ENCODE results near the gene PCYT2.
"Not testable (repeated sequence)": the region's sequence is repeated elsewhere in the genome, so short reads cannot be mapped to it uniquely, and the experiment has no call there.

Gene PCYT2

DNA sequence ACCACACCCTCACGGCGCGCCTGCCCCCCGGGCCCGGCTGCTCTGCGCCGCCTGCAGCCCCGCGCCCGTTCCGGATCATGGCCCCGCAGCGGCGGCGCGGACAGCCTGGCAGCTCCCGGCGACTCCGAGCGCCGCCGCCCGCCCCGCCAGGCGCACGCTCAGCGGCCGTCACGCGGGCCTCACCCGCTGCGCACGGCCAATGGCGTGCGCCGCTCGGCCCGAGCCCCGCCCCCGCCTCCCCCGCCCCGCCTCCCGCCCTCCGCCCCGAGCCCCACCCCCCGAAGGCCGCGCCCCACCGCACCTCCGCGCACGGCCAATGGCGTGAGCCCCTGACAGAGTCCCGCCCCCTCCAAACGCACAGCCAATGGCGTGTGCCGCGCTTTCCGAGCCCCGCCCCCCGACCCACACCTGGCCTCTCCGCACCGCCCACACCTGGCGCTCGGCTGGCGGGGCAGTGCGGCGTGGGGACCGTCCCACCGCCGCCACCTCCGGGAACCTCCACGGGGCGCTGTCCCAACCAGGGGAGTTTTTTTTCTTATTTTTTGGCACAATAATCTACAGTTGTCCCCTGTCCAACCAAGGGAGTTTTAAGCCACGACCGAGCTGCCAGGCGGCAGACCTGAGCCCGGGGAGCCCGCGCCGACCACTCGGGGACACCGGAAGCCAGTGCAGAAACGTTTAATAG, at the start of gene PCYT2:
PCYT2 (minus strand) TSS at position 123 of the 685 bp plus-strand sequence; CDS start at position 79, 44 bp downstream.
- DNase-seq: peak; percentile 85

GRCh38 chr17:81960130-81960958, 49.1 kb upstream of the PCYT2 start:
- DNase-seq: no peak

DNA sequence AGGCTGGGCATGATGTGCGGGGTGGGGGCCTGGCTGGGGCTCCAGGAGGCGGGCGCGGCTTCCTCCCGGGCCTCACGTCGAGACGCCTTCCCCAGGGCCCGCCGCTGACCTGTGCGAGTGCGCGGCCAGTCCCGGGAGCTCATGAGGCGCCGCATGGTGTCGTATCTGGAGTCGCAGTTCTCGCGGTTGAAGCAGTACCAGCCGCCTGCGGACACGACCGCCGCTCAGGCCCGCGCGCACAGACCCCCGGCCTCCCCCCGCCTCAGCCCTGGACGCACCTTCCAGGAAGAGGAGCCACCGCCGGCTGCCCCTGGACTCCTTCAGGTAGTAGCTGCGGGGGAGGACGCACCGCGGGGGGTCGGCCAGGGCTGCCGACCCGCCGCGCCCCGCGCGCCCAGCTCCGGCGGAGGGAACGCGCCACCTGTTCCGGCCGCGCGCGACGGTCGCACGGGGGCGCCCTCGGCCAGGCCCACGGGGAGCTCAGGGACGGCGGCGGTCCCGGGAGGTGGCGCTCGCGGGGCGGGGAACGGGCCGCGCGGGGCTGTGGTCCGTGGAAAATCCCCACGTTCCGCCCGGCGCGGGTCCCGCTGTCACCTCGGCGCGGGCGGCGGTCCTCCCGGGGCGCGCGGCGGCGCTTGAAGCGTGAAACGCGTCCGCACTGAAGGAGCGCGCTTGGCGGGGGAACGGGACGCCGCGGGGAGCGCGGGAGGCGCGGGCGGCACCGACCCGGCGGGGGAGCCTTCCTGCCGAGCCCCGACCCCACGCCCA, 48.3 kb upstream of the PCYT2 start:
- DNase-seq: peak; percentile 27

DNA sequence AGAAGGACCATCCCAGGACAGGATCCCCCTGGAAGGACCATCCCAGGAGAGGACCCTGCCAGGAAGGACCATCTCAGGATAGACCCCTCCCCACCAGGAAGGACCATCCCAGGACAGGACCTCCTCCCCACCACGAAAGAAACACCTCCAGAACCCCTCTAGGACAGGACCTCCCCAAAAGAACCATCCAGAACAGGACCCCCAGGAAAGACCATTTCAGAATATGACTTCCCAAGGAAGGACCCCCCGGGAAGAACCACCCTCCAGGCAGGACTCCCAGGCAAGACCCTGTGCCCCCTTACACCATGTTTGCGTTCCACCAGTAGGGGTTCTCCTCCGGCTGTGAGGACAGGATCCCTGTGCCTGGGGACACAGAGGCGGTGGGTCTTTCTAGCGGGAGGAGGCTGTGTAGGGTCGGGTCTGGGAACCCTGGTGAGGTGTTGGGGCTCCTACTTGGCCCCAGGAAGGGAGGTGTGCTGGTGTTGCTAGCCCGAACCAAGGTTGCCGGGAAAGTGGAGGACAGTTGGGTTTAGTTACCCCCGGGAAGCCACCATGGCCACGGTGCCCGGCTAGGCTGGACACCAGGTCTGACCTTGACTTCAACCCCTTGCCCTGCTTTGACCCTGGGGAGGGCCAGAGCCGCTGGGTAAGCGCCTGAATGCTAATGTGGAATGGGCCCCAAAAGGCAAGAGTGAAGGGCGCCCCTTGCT, 47.6 kb upstream of the PCYT2 start:
- DNase-seq: no peak

DNA sequence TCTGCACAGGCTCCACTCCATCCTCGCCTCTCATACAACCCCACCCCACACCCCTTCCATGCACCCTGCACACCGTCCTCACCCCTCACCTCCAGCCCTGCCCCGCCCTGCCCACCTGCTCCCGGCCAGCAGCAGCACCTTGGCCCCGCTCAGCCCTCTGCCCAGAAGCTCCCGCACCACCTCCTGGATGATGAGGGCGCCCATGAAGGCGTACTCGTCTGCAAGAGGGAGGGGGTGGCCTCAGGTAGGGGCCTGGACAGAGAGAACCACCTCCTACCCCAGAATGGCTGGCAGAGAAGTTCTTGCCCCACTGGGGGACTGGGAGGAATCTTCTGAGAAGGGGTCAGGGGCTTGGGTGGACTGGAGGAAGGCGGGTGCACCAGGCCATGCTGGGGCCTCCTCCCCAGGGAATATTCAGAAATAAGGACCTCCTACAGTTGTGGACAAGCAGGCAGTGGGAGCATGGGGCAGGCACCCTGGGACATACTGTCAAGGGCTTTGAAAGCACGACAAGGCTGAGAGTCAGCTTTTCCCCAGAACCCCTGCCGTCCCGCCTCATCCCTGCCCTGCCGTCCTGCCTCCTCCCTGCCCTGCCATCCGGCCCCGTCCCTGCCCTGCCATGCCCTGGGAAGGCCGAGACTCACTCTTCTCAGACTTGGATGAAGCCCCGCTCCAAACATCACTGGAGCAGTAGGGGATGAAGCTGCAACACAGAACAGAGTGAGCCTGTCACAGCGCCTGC, 46.7 kb upstream of the PCYT2 start:
- no peak for DNase-seq

GRCh38 chr17:81956607-81957589, 45.7 kb upstream of the PCYT2 start:
- no peak for DNase-seq

DNA sequence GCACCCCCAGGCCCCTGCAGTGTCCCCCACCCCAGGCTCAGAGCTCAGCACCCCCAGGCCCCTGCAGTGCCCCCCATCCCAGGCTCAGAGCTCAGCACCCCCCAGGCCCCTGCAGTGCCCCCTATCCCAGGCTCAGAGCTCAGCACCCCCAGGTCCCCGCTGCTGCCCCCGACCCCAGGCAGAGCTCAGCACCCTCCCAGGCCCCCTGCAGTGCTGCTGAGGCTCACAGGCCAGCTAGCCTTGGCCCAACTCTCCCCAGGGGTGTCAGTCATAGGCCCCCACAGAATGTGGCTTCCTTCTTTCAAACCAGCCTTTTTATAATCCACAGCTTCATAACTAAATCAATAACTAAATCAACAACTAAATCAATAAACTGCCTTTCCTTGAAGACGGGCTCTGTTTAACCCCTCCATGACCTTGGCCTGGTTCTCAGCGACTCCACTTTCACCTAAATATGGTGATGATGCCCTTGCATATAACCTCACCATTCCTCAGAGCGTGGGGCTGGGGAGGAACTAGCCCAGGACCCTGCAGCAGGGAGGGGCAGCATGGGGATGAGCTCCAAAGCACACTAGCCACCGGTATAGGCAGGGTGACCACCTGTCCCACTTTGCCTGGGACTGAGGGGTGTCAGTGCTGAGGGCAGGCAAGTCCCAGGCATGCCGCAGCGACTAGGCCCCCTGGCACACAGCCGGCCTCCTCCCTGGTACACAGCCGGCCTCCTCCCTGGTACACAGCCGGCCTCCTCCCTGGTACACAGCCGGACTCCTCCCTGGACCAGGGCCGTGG, 44.8 kb upstream of the PCYT2 start:
- no peak for DNase-seq

DNA sequence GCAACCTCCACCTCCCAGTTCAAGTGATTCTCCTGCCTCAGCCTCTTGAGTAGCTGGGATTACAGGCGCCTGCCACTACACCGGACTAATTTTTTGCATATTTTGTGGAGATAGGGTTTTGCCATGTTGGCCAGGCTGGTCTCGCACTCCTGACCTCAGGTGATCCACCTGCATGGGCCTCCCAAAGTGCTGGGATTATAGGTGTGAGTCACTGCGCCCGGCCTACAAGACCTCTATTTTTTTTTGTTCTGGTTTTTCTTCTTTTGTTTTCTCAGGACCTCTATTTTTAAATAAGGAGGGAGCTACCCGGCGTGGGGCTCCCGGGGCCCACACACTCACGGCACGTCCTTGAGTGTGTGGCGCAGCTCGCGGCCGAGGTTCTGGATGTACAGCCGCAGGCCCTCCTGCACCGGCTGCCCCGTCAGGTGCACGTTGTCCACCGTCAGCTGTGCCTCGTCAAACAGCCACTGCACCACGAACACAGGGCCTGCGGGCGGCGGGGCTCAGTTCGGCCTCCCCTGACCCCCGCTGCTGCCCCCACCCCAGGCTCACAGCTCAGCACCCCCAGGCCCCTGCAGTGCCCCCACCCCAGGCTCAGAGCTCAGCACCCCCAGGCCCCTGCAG, 44.0 kb upstream of the PCYT2 start:
- DNase-seq: no peak

- no peak for DNase-seq
Measured at GRCh38 chr17:81954131-81955057, 43.2 kb upstream of the PCYT2 start.

DNA sequence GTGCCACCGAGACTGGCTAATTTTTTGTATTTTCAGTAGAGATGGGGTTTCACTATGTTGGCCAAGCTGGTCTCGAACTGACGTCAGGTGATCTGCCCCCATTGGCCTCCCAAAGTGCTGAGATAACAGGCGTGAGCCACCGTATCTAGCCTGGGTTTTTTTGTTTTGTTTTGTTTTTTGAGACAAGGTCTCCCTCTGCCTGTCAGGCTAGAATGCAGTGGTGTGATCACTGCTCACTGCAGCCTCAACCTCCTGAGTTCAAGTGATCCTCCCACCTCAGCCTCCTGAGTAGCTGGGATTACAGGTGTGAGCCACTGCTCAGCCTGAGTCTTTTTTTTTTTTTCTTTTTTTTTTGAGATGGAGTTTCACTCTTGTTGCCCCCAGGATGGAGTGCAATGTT, 42.2 kb upstream of the PCYT2 start:
- DNase-seq: not testable (repeated sequence)

- DNase-seq: no peak
Measured at GRCh38 chr17:81952792-81953228, 41.6 kb upstream of the PCYT2 start.

- DNase-seq: no peak
Measured at GRCh38 chr17:81951785-81952684, 40.8 kb upstream of the PCYT2 start.

DNA sequence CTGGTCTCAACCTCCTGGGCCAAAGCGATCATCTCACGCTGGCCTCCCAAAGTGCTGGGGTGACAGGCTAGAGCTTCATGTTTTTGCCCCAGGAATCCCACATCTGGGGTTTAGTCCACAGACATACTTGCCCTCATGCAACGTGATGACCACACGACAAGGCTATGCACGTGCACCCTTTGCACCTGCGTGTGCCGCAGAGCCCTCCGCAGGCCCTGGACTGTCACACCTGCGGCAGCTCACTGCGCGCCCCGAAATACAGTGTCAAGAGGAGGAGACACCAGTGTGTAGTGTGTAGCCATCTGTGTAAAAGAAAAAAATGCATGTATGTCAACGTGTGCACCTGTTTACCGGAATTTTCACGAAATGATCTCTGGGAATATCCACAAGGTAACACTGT, 39.3 kb upstream of the PCYT2 start:
- DNase-seq: no peak

DNA sequence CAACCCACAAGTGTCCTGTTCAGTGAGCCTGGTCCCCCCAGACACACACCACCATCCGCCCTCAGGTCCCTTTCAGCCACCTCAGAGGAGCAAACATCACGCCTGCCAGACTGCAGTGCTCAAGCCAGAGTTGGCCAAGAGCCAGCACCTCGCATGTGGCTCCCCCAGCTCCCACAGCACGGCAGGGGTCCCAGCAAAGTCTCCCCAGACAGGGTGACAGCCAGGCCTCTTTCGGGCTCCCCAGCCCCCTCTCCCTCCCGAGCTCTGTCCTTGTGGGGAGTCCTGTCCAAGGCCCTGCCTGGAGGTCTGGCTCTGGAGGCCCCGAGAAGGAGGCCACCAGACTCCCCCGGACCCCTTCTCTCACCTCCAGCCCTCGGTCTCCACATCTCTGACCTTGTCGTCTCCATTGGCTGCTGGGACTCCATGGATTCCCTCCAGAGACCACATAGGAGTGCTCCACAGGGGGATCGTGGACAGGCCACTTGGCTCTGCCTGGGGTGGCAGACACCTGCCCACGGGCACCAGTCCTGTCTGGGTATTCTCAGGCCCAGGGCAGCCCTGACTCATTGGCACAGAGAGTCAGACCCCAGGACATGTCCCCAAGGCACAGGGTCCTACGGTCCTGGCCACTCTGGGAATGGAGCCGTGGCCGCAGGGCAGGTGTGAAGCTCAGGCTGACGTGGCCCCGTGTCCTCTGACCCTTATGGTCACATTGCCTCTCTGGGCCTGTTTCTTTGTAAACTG, 37.6 kb upstream of the PCYT2 start:
- DNase-seq: no peak

- no peak for DNase-seq
Measured at GRCh38 chr17:81947189-81947588, 36.0 kb upstream of the PCYT2 start, which contains the start of gene MYADML2. MYADML2 (minus strand) TSS chr17:81947233; CDS start chr17:81941741, 5,492 bp downstream.

- no peak for DNase-seq
Measured at GRCh38 chr17:81944858-81945257, 33.7 kb upstream of the PCYT2 start.

All from fibroblast of skin of right quadriceps (primary cell).